GM10266 (cell line): Measurements from ENCODE around the gene TMEM238.

ENCODE experiments used
- DNase-seq: peaks from one replicate; pipeline ENCODE4 v3.0.0; 2012; ENCODE audit errors: extremely low spot score
- CTCF ChIP-seq: IDR thresholded peaks from 2 replicates; pipeline ENCODE4 v1.5.1; 2012; ENCODE audit warnings: mild to moderate bottlenecking, low read depth; ENCODE audit not compliant: control insufficient read depth, insufficient read depth; ENCODE audit errors: missing control alignments

TMEM238 gene

GRCh38 chr19:55382013-55382412 is 2.1 kb downstream of the TMEM238 start:
- DNase-seq, result no peak
- no peak for TF ChIP-seq CTCF

GRCh38 chr19:55379174-55379573 is 4.9 kb downstream of the TMEM238 start:
- TF ChIP-seq CTCF, result no peak

GRCh38 chr19:55377356-55378131 is 6.5 kb downstream of the TMEM238 start:
- TF ChIP-seq CTCF, result no peak

More at GRCh38 chr19:55379174-55379573, 4.9 kb downstream of the TMEM238 start:
- DNase-seq, result no peak

GRCh38 chr19:55376241-55376933 is 7.7 kb downstream of the TMEM238 start, which contains the start of gene TMEM190:
Gene TMEM190 (plus strand): TSS chr19:55376826. CDS start chr19:55376854, 28 bp downstream.
- TF ChIP-seq CTCF, result no peak
- DNase-seq, result no peak

More at GRCh38 chr19:55377356-55378131, 6.5 kb downstream of the TMEM238 start:
- no peak for DNase-seq

- DNase-seq, result no peak
- no peak for TF ChIP-seq CTCF
Observed at GRCh38 chr19:55373993-55374757, 9.9 kb downstream of the TMEM238 start.

GRCh38 chr19:55373306-55373992 is 10.6 kb downstream of the TMEM238 start:
- DNase-seq, result no peak
- TF ChIP-seq CTCF, result no peak
